TTC549 (cell line): ENCODE data around the gene SCAMP3.
A peak's percentile ranks its signal among the peaks of the same experiment; 100 is the strongest.
"Not testable (repeated sequence)": the region's sequence is repeated elsewhere in the genome, so short reads cannot be mapped to it uniquely, and the experiment has no call there.

Experiments
- FAIRE-seq: peaks from 2 replicates; lab custom pipeline; 2012; peaks lifted over from hg19 to GRCh38; lab: Jason Lieb, UNC

SCAMP3 gene

DNA sequence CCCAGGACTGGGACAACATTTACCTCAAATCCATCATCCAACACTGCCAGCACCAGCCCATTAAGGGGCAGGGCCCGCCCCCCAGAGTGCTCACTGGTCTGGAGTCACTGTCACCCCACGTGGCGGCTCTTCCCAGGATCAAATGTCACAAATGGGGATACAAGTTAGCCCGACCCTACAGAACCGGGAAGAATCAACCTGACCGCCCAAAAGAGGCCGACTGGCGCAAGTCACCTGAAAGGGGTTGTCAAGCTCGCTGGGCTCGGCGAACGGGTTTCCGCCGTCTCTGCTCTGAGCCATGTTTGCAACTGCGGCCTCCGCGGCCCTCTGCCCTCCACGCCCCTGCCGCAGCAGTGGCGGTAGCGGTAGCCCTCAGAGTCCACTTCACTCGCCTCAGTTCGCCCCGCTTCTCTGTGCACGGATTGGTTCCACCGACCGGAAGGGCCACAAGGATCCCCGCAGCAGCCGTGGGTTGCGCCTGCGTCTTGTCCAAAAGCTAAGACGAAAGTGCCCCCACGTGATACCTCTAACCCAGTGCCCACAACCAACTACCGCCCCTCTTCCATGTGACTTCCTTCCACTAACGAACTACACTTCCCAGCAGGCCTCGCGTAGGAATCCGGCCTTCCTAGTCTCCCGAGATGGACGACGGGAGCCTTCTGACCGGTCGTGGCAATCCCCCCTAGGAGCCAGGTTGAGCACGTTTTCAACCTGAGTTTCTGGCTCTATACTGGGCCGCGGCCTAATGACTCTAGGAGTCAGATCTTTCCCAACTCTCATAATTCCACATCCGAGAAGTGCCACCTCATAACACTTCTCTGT is at the start of gene SCAMP3:
TSS of gene SCAMP3 (minus strand) at position 509 of the 822 bp plus-strand sequence. CDS start at position 300, 209 bp downstream.
- FAIRE-seq: peak; percentile 98

DNA sequence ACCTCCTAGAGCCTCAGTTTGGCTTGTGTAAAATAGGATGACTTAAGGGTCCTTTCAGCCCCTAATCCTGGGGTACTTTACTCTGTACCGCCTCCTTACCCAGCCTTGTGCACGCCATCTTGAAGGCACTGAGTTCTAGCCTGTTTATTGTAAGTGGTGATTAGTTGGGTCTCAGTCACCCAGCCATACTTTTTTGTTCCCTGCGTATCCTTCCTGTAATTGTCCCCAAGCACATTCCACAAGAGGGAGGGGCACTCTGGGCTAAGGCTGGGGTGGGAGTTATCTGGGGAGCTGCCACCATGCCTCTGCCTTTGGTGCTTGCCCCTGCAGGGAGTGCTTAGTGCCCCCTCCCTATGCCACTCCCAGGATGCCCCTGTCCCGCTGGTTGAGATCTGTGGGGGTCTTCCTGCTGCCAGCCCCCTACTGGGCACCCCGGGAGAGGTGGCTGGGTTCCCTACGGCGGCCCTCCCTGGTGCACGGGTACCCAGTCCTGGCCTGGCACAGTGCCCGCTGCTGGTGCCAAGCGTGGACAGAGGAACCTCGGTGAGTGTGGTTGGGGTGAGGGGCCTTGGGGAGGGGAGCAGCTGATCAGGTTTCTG is 47.4 kb upstream of the SCAMP3 start:
- FAIRE-seq: no peak

GRCh38 chr1:155308493-155309422 is 46.6 kb upstream of the SCAMP3 start, which contains the start of gene FDPS:
Gene FDPS, plus strand, starts transcription at chr1:155308866. Its CDS starts 924 bp downstream, at chr1:155309790.
- FAIRE-seq: peak; percentile 99

DNA sequence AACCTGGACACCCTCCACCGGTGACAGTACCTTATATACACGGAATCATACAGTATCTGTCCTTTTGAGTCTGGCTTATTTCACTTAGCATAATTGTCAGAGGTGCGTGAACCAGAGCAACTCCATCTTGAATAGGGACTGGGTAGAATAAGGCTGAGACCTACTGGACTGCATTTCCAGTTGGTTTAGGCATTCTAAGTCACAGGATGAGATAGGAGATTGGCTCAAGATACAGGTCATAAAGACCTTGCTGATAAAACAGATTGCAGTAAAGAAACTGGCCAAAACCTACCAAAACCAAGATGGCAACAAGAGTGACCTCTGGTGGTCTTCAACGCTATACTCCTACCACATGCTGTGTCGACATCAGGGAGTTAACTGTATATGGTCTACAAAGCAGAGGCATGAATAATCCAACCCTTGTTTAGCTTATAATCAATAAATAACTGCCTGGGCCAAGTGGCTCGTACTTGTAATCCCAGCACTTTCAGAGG is 45.1 kb upstream of the SCAMP3 start:
- no peak for FAIRE-seq

DNA sequence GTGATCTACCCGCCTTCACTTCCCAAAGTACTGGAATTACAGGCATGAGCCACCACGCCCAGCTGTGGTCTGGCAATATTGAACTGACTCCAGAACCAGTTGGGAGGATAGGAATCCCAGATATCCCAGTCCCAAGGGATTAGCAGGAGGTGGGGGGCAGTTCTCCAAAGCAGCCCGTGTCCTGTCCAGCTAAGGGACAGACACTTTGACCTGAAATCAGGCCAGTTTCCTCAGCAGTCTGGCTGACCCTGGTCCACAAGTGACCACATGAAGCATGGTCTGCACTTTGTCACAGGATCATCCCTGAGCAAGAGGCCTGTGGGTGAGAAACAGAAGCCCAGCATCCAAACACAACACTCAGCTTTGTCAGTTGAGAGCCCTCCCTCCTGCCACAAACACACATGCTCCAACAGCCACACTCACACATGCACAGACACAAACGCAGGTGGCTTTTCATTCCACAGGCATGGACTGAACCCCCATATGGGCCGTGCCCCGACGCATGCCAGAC is 43.8 kb upstream of the SCAMP3 start:
- FAIRE-seq: no peak

- no peak for FAIRE-seq
These were observed 42.5 kb upstream of the SCAMP3 start for GRCh38 chr1:155304558-155305063.

GRCh38 chr1:155301342-155301841 is 39.2 kb upstream of the SCAMP3 start, which contains the start of gene PKLR:
Gene PKLR, minus strand, starts transcription at chr1:155301438. Its CDS starts 43 bp downstream, at chr1:155301395.
- no peak for FAIRE-seq

- FAIRE-seq: no peak
These were observed 38.6 kb upstream of the SCAMP3 start for GRCh38 chr1:155300553-155301329.

- no peak for FAIRE-seq
These were observed 37.9 kb upstream of the SCAMP3 start for GRCh38 chr1:155300024-155300423.

DNA sequence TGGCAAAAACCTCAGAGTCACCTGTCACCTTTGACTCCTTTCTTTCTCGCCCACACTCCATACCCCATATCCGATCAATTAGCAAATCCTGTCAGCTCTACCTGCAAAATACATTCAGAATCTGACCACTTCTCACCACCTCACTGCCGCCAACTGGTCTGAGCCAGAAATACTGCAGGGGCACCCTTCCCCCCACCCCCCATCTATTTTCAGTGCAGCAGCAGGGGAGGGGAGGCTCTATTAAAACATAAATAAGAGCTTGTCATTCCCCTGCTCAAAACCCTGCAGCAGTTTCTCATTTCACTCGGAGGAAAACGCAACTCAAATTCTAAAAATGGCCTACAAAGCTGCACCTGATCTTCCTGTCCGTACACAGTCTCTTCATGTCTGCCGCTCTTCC is 35.2 kb upstream of the SCAMP3 start:
- FAIRE-seq: no peak

GRCh38 chr1:155296661-155297060 is 34.5 kb upstream of the SCAMP3 start:
- no peak for FAIRE-seq

- FAIRE-seq: no peak
These were observed 33.7 kb upstream of the SCAMP3 start for GRCh38 chr1:155295942-155296267.

- FAIRE-seq: no peak
These were observed 33.2 kb upstream of the SCAMP3 start for GRCh38 chr1:155295183-155295941.

DNA sequence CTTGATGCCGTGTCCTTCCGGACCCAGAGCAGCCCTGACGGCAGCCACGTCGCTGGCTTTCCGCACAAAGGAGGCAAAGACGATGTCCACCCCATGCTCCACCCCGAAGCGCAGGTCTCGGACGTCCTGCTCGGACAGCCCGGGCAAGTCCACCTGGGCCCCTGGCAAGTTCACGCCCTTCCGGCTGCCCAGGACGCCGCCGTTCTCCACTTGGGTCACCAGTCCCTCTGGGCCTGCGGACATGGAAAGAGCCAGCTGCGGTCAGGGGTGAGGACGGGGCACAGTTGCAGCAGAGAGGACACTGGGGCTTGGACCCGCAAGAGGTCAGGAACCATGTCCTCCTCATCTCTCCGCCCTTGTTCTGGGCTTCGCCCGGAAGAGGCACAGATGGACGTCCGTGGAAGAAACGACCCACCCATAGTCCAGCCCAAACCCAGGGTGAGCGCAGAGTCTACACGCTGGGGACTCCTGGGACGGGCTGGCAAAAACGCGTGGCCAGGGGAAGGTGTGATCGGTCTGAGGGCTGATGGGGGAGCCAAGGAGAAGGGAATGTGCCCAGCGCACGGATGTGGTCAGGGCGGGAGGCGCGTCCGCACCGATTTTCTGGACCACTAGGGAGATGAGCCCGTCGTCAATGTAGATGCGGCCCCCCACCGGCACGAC is 32.5 kb upstream of the SCAMP3 start:
- no peak for FAIRE-seq

GRCh38 chr1:155293086-155293749 is 31.1 kb upstream of the SCAMP3 start:
- FAIRE-seq: no peak

DNA sequence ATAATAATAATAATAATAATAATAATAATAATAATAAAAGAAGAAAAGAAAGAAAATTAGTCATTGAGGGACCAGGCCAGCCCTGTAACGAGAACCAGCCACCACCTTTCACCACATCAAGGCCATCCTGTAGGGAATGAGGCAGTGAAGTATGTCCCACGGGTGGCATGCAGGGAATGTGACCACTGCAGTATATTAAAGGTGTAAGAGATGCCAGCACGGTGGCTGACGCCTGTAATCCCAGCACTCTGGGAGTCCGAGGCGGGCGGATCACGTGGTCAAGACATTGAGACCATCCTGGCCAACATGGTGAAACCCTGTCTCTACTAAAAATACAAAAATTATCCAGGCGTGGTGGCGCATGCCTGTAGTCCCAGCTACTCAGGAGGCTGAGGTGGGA is 28.8 kb upstream of the SCAMP3 start:
- FAIRE-seq: not testable (repeated sequence)

DNA sequence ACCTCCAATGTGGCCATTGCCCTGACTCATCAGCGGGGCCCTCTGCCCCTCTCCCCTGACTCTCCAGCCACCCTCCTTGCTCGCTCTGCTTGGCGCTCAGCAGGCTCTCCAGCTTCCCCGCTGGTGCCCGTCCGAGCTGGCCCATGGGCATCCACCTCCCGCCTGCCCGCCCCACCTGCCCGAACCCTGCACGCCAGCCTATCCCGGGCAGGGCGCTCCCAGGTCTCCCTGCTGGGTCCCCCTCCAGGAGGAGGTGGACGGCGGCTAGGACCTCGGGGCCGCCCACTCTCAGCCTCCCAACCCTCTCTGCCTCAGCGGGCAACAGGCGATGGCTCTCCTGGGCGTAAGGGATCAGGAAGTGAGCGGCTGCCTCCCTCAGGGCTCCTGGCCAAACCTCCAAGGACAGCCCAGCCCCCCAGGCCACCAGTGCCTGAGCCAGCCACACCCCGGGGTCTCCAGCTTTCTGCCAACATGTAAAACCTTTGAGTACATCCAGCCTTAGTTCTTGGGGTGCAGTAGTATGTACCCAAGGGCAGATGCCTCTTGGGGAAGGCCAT is 25.9 kb upstream of the SCAMP3 start:
- no peak for FAIRE-seq

- no peak for FAIRE-seq
These were observed 24.4 kb upstream of the SCAMP3 start for GRCh38 chr1:155286544-155286943.

DNA sequence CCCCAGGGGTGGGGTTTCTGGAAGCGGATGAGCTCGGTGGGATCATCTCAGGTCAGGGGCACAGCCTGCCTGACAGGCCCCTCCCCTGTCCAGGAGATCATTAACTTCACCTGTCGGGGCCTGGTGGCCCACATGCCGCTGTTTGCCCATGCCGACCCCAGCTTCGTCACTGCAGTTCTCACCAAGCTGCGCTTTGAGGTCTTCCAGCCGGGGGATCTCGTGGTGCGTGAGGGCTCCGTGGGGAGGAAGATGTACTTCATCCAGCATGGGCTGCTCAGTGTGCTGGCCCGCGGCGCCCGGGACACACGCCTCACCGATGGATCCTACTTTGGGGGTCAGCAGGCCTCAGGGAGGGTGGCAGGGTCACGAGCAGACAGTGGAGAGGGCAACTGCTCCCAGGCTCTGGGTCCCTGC is 23.5 kb upstream of the SCAMP3 start:
- FAIRE-seq: no peak
